HK-2 (cell line): ENCODE data around the gene REEP2.
"Not testable (repeated sequence)": the region's sequence is repeated elsewhere in the genome, so short reads cannot be mapped to it uniquely, and the experiment has no call there.

Experiments used
- DNase-seq: peaks from one replicate; pipeline ENCODE4 v3.0.0-alpha.2; 2018; ENCODE audit not compliant: unreplicated experiment

The REEP2 gene

DNA sequence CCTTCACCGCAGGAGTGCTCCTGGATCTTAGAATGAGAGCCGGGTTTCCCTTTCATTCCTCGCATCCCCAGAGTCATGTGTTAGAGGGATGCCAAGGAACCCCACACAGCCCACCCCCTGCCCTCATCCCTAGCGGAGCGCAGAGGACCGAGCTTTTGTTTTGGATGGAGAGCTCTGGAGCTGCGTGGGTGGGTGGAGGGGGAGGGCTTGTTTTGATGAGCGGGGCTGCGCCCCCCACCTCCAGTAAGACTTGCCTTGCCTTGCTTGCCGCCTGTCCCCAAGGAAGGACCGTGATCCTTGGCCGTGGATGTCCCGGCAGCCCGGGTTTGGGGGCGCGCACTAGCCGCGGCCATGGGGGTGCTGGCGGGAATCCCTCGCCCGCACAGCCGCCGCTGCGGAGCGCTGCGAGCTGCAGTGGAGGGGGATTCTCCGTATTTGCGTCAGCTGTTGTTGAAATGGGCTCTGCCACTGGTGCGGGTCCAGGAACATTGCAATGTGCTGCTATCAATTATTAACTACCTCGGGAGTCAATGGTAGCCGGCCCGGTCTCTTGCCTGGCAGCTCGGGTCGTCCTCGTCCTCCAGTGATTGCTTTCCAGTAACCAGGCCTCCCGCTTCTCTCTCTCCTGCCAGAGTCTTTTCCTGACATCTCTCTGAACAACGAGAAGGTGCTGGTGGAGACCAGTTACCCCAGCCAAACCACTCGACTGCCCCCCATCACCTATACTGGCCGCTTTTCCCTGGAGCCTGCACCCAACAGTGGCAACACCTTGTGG lies 27.5 kb downstream of the REEP2 start:
- DNase-seq: peak; percentile 30

- DNase-seq: peak; percentile 30
Observed at GRCh38 chr5:138466900-138467710, 28.2 kb downstream of the REEP2 start.

DNA sequence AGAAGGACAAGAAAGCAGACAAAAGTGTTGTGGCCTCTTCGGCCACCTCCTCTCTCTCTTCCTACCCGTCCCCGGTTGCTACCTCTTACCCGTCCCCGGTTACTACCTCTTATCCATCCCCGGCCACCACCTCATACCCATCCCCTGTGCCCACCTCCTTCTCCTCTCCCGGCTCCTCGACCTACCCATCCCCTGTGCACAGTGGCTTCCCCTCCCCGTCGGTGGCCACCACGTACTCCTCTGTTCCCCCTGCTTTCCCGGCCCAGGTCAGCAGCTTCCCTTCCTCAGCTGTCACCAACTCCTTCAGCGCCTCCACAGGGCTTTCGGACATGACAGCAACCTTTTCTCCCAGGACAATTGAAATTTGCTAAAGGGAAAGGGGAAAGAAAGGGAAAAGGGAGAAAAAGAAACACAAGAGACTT lies 28.9 kb downstream of the REEP2 start:
- DNase-seq: peak; percentile 24

- DNase-seq: no peak
Observed at GRCh38 chr5:138468133-138468965, 29.5 kb downstream of the REEP2 start.

DNA sequence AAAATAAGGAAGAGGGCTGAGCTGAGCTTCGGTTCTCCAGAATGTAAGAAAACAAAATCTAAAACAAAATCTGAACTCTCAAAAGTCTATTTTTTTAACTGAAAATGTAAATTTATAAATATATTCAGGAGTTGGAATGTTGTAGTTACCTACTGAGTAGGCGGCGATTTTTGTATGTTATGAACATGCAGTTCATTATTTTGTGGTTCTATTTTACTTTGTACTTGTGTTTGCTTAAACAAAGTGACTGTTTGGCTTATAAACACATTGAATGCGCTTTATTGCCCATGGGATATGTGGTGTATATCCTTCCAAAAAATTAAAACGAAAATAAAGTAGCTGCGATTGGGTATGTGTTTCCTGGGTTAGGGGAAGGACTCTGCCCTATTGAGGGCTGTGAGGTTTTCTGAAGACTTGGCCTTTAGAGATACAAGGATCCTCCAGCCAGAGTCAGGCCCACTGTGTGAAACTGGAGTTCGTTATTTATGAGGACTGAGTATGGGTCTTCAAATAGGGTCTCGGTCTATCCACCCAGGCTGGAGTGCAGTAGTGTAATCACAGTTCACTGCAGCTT lies 30.2 kb downstream of the REEP2 start:
- DNase-seq: no peak

- DNase-seq: no peak
Observed at GRCh38 chr5:138469540-138470321, 30.9 kb downstream of the REEP2 start.

DNA sequence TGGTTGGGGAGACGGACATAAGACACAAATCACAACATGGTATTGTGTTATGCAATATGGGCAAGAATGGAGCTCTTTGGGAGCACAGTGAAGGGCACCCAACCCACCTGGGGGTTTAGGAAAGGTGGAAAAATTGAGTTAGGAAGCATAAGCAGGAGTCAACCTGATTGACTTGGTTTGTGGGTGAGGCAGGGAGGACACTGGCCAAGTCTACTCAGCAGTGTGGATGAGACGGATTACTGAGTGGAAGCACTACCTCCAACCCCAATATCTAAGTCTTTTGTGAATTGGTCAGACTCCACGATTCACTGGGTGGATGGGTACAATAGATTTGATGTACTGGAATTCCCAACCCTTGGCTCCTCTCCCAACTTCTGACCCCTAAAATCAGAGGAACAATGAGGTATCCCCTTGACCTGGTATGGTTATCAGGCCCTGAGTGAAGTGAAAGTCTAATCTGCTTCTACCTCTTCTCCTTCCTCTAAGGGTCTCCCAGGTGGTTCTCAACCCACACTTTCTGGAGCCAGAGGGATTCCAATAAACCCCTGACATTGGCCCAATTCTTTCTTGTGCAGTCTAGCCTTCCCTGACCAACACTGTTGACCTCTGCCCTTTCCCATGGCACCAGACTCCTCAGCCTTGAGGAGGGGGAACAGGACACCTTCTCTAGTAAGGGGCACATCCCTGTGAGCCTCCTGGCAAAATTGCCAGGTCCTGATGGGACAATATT lies 31.6 kb downstream of the REEP2 start:
- no peak for DNase-seq

- DNase-seq: no peak
Observed at GRCh38 chr5:138471052-138471361, 32.1 kb downstream of the REEP2 start.

DNA sequence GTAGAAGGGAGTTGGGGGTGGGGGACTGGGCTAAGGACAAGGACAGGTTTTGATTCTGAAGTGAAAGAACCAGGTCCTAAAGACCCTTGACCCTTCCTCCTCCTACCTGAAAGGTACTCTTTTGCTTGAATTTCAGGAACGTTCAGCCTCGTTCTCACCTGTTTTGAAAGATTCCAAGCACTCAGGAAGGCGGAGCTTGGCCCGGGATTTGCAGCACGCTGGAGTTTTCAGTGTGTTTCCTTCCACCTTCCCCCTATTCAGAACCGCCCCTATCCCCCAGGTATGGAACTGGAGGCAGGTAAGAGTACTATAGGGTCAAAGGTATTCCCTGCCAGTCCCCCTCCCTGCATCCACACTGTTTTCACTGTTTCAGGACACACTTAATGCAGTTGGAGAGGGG lies 33.5 kb downstream of the REEP2 start:
- DNase-seq: no peak

DNA sequence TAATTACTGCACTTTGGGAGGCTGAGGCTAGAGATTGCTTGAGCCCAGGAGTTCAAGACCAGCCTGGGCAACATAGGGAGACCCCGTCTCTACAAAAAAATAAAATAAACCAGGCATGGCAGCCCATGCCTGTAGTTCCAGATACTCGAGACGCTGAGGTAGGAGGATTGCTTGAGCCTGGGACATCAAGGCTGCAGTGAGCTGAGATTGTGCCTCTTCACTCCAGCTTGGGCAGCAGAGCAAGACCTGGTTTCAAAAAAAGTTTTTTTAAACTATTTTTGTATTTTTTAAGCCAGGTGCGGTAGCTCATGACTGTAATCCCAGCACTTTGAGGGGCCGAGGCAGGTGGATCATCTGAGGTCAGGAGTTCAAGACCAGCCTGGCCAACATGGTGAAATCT lies 34.3 kb downstream of the REEP2 start:
- DNase-seq: not testable (repeated sequence)

GRCh38 chr5:138476918-138477317 lies 38.1 kb downstream of the REEP2 start:
- no peak for DNase-seq

DNA sequence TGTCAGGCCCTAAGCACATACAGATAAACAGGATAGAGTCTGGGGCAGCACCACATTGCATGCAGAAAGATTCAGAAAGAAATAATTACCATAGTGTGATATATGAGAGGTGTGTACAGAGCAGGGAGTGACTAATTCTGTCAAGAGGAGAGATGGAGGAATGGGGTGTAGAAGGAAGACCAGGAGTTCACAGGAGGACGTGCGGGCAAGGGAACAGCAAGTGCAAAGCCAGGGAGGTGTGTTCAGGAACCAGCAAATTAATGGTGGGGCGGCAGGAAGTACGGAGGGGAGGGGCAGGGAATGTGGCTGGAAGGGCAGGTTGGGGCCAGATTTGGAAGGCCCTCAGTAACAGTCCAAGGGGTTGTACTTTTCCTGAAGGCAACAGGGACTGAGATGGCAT lies 43.8 kb downstream of the REEP2 start:
- no peak for DNase-seq

GRCh38 chr5:138488481-138488945 lies 49.7 kb downstream of the REEP2 start:
- DNase-seq: no peak

- DNase-seq: no peak
Observed at GRCh38 chr5:138489683-138490061, 50.8 kb downstream of the REEP2 start.

- DNase-seq: no peak
Observed at GRCh38 chr5:138490648-138491283, 51.9 kb downstream of the REEP2 start.

DNA sequence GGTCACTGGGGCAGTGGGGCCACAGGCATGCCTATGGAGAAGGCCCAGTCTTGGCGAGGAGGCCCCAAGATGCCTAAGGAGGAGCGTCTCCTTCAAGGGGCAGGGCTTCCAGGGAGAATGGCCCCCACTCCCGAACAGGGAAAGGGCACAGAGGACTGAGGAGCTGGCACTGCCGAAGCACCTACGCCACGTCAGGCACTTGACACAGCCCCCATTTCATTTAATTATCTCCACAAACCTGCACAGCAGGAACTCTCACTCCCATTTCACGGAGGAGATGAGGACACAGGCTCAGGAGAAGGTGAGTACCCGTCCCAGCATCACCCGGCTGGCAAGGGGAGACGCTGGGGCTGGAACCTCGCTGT lies 52.4 kb downstream of the REEP2 start:
- DNase-seq: no peak

GRCh38 chr5:138491669-138492559 lies 53.1 kb downstream of the REEP2 start:
- DNase-seq: peak; percentile 81

GRCh38 chr5:138492560-138493045 lies 53.7 kb downstream of the REEP2 start:
- DNase-seq: no peak

GRCh38 chr5:138495351-138495750 lies 56.5 kb downstream of the REEP2 start:
- no peak for DNase-seq
